ENCODE data around the gene OTUD5.
"Not testable (repeated sequence)": the region's sequence is repeated elsewhere in the genome, so short reads cannot be mapped to it uniquely, and the experiment has no call there.

OTUD5 gene, protein sequence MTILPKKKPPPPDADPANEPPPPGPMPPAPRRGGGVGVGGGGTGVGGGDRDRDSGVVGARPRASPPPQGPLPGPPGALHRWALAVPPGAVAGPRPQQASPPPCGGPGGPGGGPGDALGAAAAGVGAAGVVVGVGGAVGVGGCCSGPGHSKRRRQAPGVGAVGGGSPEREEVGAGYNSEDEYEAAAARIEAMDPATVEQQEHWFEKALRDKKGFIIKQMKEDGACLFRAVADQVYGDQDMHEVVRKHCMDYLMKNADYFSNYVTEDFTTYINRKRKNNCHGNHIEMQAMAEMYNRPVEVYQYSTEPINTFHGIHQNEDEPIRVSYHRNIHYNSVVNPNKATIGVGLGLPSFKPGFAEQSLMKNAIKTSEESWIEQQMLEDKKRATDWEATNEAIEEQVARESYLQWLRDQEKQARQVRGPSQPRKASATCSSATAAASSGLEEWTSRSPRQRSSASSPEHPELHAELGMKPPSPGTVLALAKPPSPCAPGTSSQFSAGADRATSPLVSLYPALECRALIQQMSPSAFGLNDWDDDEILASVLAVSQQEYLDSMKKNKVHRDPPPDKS
- 135 to 151 (median 143) reads per million in 4 experiments for total RNA-seq

DNA sequence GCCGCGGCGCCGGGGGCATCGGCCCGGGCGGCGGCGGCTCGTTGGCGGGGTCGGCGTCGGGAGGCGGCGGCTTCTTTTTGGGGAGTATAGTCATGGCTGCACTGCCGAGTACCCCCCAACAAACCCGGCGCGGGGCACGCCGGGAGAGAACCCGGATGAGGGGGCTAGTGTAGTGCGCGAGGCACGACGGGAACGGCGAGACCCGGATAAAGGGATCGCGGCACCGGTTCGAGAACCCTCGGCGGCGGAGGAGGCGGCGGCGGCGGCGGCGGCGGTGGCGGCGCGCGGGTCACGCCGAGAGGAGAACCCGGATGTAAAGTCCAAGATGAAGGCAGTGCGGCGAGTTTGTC lies at the start of gene OTUD5:
Gene OTUD5 (minus strand): TSS at position 131 of the 350 bp plus-strand sequence. CDS start 37 bp downstream, at position 94.
- DNase-seq, result peak; percentile 71

DNA sequence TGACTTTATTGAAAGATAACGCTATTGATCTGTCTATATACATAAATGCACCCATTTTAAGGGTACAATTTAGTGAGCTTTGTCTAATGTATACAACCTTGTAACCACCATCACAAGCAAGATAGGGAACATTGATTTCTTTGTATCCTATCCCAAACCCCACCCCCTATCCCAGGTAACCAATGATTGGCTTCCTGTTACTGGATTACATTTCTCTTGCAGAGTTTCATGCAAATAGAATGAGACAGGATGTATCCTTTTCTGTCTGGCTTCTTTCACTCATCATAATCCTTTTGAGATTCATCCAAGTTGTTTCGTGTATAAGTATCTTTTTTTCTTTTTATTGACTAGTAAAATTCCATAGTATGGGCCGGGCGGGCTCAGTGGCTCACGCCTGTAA lies 46.3 kb upstream of the OTUD5 start:
- no peak for DNase-seq

DNA sequence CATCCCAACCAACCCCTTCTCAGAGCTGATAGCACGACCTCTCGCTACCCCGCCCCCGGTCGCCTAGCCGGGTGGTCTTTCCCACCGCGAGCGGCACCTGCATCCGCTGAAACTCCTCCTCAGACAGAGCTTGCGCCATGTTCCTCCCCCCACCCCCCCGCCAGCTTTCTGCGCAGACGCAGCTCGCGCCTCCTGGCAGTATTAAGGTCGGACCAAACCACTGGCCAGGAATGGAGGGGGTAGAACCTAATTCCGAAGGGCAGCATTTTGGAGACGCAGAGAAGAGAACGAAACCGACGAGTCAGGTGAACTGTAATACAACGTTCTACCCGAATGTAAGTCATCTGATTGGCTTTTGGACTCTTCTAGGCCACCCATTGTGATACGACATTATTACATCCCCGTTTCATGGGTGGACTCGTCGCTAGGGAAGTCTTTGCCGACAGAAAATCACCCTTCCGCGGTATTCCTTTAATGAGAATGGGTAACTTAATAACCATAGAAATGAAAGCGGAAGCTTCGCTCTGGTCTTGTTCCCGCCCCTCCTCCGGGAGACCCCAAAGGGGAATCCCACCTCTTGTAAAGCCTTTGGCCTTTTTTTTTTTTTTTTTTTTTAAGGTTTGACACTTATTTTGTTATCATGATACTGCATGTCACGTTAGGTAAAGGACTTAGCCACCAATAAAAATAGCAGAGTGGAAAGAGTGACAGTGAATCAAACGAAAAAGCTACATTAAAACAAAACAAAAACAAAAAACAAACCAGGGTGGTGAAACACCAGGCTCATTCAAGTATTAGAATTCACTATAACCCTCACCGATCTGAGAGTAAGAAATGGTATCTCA lies 44.9 kb upstream of the OTUD5 start, which contains the start of gene GRIPAP1:
Gene GRIPAP1 (minus strand): TSS at position 174 of the 845 bp plus-strand sequence. CDS start 35 bp downstream, at position 139.
- DNase-seq, result peak; percentile 74

DNA sequence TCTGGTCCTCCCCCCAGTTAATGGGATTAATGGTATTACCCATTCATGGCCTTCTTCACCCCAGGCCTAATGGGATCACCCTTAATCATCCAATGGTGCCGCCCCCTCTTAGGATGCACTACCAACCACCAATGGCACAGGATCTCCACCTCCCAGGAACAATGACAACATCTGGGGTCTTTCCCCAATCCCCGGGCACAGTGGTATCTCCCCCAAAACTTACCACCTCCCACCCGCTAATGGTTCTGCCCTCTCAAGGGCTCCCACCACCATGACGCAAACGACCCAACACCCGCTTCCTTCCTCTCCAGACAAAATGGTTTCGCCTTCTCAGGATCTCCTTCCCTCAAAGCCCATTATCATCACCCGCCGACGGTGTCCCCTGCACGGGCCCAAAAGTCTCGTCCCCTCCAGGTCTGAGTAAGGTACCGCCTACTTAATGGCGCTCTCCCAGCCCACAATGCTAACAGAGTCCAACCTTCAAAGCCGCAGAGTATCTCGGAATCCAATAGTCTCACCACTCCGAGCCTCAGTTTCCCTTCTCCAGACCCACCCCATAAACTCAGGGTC lies 44.2 kb upstream of the OTUD5 start:
- DNase-seq, result peak; percentile 46

DNA sequence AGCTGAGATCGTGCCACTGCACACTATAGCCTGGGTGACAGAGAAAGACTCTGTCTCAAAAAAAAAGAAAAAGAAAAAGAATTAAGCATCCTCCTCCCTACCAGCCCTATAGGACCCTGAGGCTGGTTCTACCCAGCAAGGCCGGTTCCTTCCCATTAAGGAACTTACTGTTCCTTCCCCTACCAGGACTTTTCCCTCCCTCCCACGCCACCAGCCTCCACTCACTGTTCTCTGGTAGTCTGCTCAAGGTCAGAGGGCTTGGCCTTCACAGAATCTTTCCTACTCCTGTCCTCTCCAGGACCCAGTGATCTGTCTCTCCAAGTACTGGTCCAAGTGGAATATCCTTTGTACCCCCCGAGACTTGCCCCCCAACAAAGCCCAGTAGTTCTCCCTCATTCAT lies 43.2 kb upstream of the OTUD5 start:
- no peak for DNase-seq

DNA sequence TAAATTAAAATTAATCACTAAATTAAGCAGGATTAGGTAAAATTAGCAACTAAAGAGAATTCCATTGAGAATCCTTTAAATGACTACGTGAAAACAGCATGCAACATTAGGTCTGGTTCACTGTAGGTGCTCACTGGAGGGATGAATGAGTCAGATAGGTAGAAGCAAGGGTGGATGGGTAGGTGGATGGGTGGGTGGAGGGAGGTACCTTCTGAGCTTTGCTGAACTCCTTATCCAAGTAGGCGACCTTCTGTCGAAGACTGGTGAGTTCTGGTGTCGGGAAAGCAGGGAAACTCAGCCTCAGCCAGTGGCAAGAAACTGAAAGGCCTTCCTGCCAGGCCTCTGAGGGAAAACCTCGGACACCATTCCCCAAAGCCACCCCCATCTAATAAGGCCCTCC lies 41.6 kb upstream of the OTUD5 start:
- DNase-seq, result no peak

DNA sequence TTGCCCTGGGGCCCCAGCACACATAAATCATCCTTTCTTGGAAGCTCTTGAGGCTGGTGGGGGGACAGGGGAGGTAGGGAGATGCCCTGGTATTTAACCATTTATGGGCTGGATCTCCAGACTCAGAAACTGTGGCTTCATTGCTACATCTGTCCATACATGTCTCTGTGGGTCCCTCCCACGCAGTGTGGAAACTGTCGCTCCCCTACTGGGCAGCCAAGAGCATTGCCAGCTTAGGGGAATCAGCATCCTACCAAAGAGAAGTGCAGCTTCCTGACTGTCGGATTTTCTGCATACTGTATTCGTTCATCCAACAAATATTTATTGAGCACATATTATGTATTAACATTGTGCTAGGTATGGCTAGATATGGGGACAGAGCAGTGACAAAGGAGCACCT lies 41.0 kb upstream of the OTUD5 start:
- DNase-seq, result no peak

DNA sequence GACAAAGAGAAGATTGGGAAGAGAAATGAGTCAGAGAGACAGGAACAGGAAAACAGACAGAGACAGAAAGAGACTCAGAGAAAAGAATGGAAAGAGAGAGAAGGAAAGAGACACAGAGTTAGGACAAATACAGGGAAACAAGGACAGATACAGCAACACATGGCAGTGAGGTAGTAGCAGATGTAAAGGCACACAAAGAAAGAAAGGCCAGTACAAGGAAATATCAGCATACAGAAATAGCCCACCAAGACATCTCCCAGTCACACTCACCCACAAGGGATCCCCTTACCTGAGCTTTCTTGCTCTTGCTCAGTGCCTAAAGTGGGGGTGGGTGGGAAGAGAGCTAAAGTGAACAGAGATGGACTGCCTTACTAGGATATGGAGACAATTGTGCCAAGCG lies 40.5 kb upstream of the OTUD5 start:
- no peak for DNase-seq

DNA sequence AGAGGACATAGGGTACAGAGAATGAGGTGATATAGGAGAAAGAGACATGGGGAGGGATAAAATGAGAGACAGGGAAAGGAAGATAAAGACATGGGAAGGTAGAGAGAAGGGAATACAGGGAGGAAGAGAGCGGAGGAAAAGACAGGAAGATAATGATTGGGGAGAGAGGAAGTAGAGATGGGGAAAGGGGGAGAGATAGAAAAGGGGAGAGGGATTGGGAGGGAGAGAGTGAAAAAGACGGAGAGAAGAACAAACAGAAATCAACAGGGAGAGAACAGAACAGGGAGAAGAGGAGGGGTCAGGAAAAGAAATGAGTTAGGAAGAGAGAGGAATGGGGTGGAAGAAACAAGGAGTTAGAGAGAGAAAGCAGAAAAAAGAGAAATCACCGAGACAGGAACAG lies 40.0 kb upstream of the OTUD5 start:
- no peak for DNase-seq

DNA sequence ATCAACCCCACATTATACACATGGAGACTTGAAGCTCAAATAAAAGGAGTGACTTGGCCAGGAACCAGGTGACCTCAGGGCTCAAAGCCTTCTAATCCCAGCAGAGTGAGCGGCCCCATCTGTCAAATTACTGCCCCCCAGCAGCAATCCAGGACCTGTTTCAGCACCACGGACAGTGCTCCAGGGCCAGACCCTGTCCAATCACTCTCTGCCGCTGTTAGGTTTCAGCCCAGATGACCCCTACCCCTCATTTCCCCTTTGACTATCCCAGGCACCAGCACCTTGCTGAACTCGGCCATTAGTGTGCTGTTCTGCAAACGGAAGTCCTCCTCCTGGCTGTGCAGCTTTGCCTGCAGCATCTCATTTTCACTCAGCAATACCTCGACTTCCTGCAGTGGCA lies 39.6 kb upstream of the OTUD5 start:
- DNase-seq, result no peak

DNA sequence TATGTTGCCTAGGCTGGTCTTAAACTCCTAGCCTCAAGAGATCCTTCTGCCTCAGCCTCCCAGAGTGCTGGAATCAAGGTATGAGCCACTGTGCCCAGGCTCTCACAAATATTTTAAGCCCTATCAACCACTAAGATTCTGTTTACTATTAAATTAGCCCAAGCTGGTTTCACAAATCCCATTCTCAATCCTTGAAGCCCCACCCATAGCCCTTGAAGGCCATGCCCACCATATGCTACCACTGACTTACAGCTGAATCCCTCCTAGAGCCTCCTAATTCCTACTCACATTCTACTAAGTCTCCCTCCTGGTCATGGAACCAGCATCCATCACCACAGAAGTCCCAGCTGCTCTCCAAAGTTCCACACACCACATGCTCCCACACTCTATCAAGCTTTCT lies 34.9 kb upstream of the OTUD5 start:
- no peak for DNase-seq

DNA sequence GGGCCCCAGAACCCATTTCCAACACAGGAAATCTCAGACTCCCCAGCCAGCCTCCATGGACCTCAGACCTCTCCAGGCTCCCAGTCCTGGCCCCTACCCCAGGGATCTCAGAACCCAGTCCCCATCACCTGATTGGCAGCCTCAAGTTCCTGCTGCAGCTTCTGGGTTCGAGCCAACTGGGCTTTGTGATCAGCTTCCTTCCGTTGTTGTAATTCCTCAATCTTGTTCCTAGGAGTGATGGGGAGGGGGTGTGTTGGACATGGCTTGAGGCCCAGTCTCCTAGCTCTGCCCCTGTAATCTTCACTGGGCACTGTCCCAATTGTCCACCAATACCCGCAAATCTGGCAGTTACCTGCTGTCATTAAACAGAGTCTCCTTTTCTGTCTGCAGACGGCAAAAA lies 32.1 kb upstream of the OTUD5 start:
- DNase-seq, result no peak

DNA sequence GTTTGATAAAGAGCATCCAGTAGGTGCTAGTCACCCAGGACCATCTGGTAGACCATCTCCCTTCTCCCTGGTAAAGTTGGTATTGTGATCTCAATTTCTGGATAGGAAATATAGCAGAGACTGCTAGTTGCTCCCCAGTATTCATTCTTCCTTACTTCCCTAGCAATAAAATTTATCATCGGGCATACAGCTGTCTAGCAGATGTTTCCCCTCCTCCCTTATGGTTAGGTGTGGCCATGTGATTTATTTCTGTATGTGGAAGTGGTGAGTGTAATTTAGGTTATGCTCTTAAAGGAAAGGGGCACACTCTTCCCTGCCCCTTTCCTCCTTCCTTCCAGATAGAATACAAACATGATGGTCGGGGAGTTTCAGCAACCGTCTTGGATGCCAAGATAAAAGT lies 26.5 kb upstream of the OTUD5 start:
- no peak for DNase-seq

DNA sequence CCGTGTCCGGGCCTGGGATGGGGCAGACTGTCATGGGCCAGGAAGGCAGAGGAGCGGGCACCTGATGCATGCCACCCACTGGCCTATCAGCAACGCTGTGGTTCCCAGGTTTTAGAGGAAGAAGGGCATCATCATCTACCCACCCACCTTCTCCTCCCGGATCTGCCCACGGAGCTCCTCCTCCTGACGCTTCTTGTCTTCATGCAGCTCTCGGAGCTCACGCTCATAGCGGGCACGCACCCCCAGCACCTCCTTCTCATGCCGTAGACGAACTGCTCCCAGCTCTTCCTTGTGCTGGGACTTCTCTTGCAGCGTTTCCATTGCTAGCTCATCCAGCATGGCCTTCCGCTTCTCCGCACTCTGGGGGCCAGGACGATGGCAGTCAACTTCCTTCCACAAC lies 25.7 kb upstream of the OTUD5 start:
- DNase-seq, result no peak

DNA sequence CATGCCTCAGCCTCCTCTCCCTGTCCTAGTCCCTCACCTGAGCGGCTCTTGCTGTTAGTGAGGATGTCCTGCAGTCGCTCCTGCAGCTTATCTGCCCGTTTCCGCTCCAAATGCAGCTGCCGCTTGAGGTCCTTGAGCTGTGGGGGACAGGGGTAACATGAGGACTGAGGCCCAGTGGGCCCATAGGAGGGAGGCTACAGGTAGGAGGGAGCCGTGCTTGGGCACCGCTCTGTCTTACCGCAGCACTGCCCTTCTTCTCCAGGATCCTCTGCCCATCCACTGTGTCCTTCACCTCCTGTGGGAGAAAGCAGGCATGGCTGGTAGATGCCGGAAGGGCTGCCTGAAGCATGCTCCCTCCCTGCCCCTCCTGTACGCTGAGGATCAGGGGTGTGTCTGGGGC lies 23.8 kb upstream of the OTUD5 start:
- no peak for DNase-seq

DNA sequence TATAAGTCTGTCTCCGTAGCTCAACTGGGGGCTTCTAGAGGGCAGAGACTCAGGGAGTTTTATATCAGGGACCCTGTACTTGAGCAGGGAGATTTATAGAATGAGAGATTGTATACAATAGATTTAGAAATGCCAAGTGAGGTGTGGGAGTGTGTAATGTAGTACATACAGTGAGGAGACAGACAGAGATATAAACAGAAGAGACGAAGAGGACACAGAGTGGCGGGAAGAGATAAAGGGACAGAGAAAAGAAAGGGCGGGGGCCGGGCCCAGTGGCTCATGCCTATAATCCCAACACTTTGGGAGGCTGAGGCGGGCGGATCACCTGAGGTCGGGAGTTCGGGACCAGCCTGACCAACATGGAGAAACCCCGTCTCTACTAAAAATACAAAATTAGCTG lies 22.9 kb upstream of the OTUD5 start:
- DNase-seq, result not testable (repeated sequence)

DNA sequence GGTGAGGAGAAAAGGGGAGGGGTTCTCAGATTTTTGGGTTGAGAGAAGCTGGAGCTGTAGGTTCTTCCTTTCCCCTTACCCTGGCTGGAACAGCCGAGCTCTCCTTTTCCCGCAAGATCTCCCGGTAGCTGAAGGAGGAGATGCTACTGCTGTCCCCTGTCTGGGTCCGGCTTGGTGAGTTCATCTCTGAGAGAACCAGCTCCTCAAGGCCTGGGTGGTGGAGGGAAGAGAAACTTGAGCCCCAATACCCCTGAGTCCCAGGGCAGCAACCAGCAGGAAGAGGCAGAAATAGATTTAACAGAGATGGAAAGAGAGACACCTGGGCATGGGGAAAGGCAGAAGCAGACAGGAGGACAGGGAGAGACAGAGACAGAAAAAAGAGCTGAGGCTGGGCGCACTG lies 20.8 kb upstream of the OTUD5 start:
- DNase-seq, result no peak

DNA sequence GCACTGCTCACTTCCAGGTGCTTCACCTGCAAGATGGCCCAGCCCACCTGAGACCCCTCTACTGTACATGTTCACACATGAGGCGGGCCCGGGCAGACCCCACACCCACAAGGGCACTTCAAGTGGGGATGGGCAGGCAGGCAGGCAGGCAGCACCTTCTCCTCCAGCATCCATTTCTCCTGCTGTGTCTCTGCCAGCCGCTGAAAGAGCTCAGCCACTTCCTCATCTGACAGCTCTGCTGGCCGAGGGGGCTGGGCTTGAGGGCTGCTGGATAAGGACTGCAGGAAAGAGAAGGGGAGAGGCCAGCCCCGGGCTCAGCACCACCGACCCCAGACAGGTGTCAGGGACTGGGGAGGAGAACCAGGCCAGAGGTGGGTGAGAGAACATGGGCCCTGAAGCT lies 18.7 kb upstream of the OTUD5 start:
- no peak for DNase-seq

DNA sequence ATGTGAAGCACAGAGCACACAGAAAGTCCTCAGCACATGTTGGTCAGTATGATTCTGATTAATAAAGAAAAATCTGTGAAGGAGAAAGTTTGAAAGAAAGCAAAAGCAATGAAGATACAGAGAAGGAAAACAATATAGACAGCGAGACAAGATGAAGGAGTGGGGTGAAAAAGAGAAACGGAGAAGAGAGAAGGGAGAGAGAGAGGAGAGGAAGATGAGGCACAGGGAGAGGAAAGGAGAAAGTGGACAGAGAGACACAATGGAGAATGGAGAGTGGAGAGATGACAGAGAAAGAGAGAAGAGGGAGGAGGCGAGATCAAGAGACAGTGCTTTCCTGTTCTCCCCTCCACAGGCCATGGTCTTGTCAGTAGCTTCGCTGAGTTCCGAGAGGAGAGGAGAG lies 18.1 kb upstream of the OTUD5 start:
- DNase-seq, result no peak

DNA sequence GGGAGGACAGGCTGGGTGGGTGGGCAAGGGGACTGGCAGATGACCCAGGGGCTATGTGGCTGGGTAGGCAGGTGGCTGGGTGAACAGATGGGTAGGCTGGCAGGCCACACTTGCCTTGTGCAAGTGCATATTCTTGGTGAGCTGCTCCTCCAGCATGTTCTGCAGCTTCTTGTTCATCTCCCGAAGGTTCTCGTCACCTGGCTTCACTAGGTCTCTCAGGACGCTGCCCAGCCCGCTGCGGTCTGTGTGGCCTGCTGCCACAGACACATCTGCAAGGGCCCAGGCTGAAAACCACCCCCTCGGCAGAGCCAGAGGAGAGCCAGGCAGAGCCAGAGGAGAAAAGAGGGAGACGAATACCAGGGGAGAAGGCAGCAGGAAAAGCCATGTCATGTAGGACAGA lies 17.6 kb upstream of the OTUD5 start:
- no peak for DNase-seq

DNA sequence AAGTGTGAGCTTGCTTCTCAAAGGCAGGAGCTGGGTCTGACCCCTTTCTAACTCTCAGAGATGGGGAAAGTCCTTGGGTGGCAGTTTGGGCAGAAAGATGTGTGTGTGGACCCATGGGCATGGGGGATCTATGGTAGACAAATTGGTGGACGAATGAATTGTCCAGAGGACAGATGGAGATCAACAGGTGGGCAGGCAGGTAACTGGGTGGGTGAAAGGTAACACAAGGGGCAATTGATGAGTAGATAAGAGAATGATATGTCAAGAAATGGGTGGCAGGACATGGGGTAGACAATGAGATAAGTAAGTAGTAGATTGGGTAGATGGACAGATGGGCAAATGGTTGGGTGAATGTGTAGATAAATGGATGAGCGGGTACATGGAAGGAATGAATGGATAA lies 17.2 kb upstream of the OTUD5 start:
- DNase-seq, result no peak

DNA sequence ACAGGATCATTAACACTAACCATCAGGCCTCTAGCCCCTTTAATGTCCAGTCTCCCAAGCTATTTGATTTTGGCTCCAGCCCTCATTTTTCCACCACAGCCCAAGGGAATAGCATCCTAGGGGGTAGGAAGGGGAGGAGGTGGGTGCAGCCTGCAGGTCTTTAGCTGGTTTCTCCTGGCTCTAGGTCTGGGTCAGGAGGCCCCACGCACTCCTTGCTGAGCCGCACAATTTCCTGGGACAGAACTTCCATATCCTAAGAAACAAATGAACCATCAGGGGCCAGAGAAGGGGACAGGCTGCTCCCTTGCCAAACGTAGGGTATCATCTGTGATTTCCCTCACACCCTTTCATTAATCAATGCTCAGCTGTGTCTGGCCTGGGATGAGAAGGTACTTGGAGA lies 16.6 kb upstream of the OTUD5 start:
- no peak for DNase-seq

Data from effector CD8-positive, alpha-beta T cell (primary cell).